ENCODE results near the gene ITGA1. TPM values are rescaled to one million over a fixed set of nuclear protein-coding genes. Genes with fewer than 3 reads are reported as not detected.
A peak's percentile ranks its signal among the peaks of the same experiment; 100 is the strongest.

The ITGA1 gene
- total RNA-seq, 1 donor, result 31.8 TPM

- no peaks in the 10 kb centered on the region for H3K4me1 ChIP-seq (ENCODE audit: insufficient read depth, low read length)
- H4K20me1 ChIP-seq (ENCODE audit: insufficient read depth, low read length), result no peaks in the 10 kb centered on the region
- no peak for TF ChIP-seq CTCF (IDR thresholded peaks at IDR 0.05; ENCODE audit: extremely low read depth, low read depth, low read length)
- no peak overlapping the region for H2AFZ ChIP-seq (ENCODE audit: low read length)
- no peaks in the 10 kb centered on the region for H3K36me3 ChIP-seq (ENCODE audit: insufficient read depth, low read length)
- no peak overlapping the region for H3K4me3 ChIP-seq (ENCODE audit: insufficient read depth, low read length)
- H3K27me3 ChIP-seq (ENCODE audit: insufficient read depth, low read length), result no peaks in the 10 kb centered on the region
- no peak overlapping the region for H3K27ac ChIP-seq (ENCODE audit: low read depth, low read length)
- H3K9me3 ChIP-seq (ENCODE audit: low read depth, low read length), result no peaks in the 10 kb centered on the region
- no peaks in the 10 kb centered on the region for H3K79me2 ChIP-seq (ENCODE audit: insufficient read depth, low read length)
- no peak overlapping the region for H3K4me2 ChIP-seq (ENCODE audit: insufficient read depth, low read length)
- no peak for DNase-seq (ENCODE audit: insufficient read length, low spot score, missing footprints)
Measured at GRCh38 chr5:52884453-52884852, 96.7 kb downstream of the ITGA1 start.

GRCh38 chr5:52885614-52886013, 97.9 kb downstream of the ITGA1 start:
- Histone ChIP-seq H3K36me3 (ENCODE audit: insufficient read depth, low read length) (no peaks in the 10 kb centered on the region), H3K27me3 (ENCODE audit: insufficient read depth, low read length) (no peaks in the 10 kb centered on the region), H4K20me1 (ENCODE audit: insufficient read depth, low read length) (no peaks in the 10 kb centered on the region), H2AFZ (ENCODE audit: low read length) (no peak overlapping the region), H3K79me2 (ENCODE audit: insufficient read depth, low read length) (no peaks in the 10 kb centered on the region), H3K4me2 (ENCODE audit: insufficient read depth, low read length) (no peak overlapping the region), H3K4me3 (ENCODE audit: insufficient read depth, low read length) (no peak overlapping the region), H3K27ac (ENCODE audit: low read depth, low read length) (no peak overlapping the region), H3K4me1 (ENCODE audit: insufficient read depth, low read length) (no peaks in the 10 kb centered on the region), H3K9me3 (ENCODE audit: low read depth, low read length) (no peaks in the 10 kb centered on the region)
- DNase-seq (ENCODE audit: insufficient read length, low spot score, missing footprints), result no peak
- TF ChIP-seq CTCF (IDR thresholded peaks at IDR 0.05; ENCODE audit: extremely low read depth, low read depth, low read length), result no peak

GRCh38 chr5:52886206-52886605, 98.5 kb downstream of the ITGA1 start:
- no peaks in the 10 kb centered on the region for H4K20me1 ChIP-seq (ENCODE audit: insufficient read depth, low read length)
- no peak overlapping the region for H3K4me2 ChIP-seq (ENCODE audit: insufficient read depth, low read length)
- no peak overlapping the region for H3K27ac ChIP-seq (ENCODE audit: low read depth, low read length)
- no peaks in the 10 kb centered on the region for H3K79me2 ChIP-seq (ENCODE audit: insufficient read depth, low read length)
- no peak overlapping the region for H2AFZ ChIP-seq (ENCODE audit: low read length)
- DNase-seq (ENCODE audit: insufficient read length, low spot score, missing footprints), result peak; percentile 69
- no peak for TF ChIP-seq CTCF (IDR thresholded peaks at IDR 0.05; ENCODE audit: extremely low read depth, low read depth, low read length)
- H3K27me3 ChIP-seq (ENCODE audit: insufficient read depth, low read length), result no peaks in the 10 kb centered on the region
- no peaks in the 10 kb centered on the region for H3K36me3 ChIP-seq (ENCODE audit: insufficient read depth, low read length)
- no peaks in the 10 kb centered on the region for H3K4me1 ChIP-seq (ENCODE audit: insufficient read depth, low read length)
- H3K4me3 ChIP-seq (ENCODE audit: insufficient read depth, low read length), result no peak overlapping the region
- no peaks in the 10 kb centered on the region for H3K9me3 ChIP-seq (ENCODE audit: low read depth, low read length)

GRCh38 chr5:52887066-52887465, 99.3 kb downstream of the ITGA1 start:
- no peak overlapping the region for H3K4me3 ChIP-seq (ENCODE audit: insufficient read depth, low read length)
- H3K79me2 ChIP-seq (ENCODE audit: insufficient read depth, low read length), result no peaks in the 10 kb centered on the region
- no peaks in the 10 kb centered on the region for H3K36me3 ChIP-seq (ENCODE audit: insufficient read depth, low read length)
- DNase-seq (ENCODE audit: insufficient read length, low spot score, missing footprints), result peak; percentile 38
- H3K27me3 ChIP-seq (ENCODE audit: insufficient read depth, low read length), result no peaks in the 10 kb centered on the region
- no peaks in the 10 kb centered on the region for H4K20me1 ChIP-seq (ENCODE audit: insufficient read depth, low read length)
- TF ChIP-seq CTCF (IDR thresholded peaks at IDR 0.05; ENCODE audit: extremely low read depth, low read depth, low read length), result no peak
- no peak overlapping the region for H3K27ac ChIP-seq (ENCODE audit: low read depth, low read length)
- no peaks in the 10 kb centered on the region for H3K4me1 ChIP-seq (ENCODE audit: insufficient read depth, low read length)
- no peak overlapping the region for H2AFZ ChIP-seq (ENCODE audit: low read length)
- H3K4me2 ChIP-seq (ENCODE audit: insufficient read depth, low read length), result no peak overlapping the region
- H3K9me3 ChIP-seq (ENCODE audit: low read depth, low read length), result no peaks in the 10 kb centered on the region

Measured in osteoblast (primary cell).